ENCODE measurements around the gene OTOGL. TPM values are rescaled to one million over a fixed set of nuclear protein-coding genes. Genes with fewer than 3 reads are reported as not detected.

The OTOGL gene
- total and polyA plus RNA-seq, 2 donors from 2014 or later = 0.47 to 0.80 TPM

DNA sequence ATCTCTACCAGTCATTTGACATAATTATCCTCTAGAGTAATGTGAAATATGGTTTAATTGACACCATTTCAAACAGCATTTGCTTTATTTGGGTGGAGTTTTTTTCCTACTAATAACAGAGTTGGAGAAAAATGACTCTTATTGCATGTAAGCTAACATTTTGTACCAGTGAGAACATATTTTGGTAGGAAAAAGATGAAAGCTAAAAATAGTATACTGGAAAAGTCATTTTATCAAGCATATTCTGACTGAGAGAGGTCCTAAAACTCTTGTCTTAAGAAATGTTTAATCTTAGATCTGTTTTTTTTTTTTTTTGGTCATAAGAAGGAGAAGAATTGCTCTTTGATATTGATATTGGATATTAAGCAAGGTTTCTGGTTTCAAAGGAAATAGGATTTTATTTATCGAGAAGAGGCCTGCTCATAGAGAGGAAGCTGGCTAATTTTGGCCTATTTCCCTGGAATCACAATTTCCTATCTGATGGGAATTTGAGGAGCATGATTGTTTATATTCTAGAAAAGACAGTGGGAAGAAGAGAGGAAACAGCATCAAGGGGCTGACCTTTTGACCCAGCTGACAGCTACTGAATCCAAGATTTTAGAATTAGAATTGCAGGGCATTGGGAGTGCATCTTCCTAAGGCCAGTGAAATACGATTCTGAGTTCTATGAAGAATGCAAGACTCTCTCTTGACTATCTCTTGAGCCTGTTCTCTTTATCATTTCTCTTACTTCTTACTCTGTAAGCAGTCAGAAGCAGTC is 19.4 kb downstream of the OTOGL start:
- Histone ChIP-seq H3K4me3 (ENCODE audit: low read length in 3 of 3) (no peak overlapping the region), H3K27ac (ENCODE audit: low read depth in 2 of 2, low read length in 2 of 2) (no peak overlapping the region), H3K9me3 (ENCODE audit: control insufficient read depth in 2 of 3, insufficient read depth in 1 of 3, low read length in 3 of 3) (peaks cover 0 to 3% (median 0%) of the 10 kb centered on the region in 3 donors), H3K27me3 (ENCODE audit: control insufficient read depth, insufficient read depth, low read length) (no peaks in the 10 kb centered on the region), H3K9ac (ENCODE audit: low read length in 3 of 3) (no peak overlapping the region), H3K36me3 (ENCODE audit: control insufficient read depth in 2 of 3, insufficient read depth in 3 of 3, low read length in 3 of 3) (no peaks in the 10 kb centered on the region), H3K4me1 (ENCODE audit: control insufficient read depth in 2 of 3, insufficient read depth in 2 of 3, low read depth in 1 of 3, low read length in 3 of 3) (no peaks in the 10 kb centered on the region)
- TF ChIP-seq, protein P1, sequence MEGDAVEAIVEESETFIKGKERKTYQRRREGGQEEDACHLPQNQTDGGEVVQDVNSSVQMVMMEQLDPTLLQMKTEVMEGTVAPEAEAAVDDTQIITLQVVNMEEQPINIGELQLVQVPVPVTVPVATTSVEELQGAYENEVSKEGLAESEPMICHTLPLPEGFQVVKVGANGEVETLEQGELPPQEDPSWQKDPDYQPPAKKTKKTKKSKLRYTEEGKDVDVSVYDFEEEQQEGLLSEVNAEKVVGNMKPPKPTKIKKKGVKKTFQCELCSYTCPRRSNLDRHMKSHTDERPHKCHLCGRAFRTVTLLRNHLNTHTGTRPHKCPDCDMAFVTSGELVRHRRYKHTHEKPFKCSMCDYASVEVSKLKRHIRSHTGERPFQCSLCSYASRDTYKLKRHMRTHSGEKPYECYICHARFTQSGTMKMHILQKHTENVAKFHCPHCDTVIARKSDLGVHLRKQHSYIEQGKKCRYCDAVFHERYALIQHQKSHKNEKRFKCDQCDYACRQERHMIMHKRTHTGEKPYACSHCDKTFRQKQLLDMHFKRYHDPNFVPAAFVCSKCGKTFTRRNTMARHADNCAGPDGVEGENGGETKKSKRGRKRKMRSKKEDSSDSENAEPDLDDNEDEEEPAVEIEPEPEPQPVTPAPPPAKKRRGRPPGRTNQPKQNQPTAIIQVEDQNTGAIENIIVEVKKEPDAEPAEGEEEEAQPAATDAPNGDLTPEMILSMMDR (IDR thresholded peaks at IDR 0.05; ENCODE audit: borderline replicate concordance, extremely low read depth, insufficient read depth) = no peak
- FAIRE-seq = no peak
- DNase-seq = peak in 1 of 5 donors; percentile 38
- intact Hi-C loops (cut with DNase I) = no loop called here

DNA sequence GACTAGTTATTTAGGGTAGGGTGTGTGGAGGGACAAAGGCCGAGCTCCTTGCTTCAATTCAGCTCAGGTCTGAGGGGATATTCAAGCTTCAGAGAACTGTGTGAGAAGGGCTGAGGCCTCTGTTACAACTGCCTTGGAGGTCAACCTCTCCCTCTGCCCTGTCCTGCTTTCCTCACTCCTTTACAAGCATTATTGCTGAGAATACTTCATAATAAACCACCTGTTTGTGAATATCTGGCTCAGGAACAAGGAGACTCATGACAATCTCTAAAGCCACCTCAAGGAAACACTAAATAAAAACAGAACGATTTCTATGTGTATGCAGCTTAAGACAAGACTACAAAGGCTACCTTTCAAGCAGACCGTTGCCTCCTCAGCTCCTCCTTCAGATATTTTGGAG is 21.7 kb downstream of the OTOGL start:
- no peak overlapping the region for H3K4me3 ChIP-seq (ENCODE audit: low read length in 3 of 3)
- intact Hi-C loops (cut with DNase I) = no loop called here
- FAIRE-seq (no peak), DNase-seq (no peak)
- TF ChIP-seq, protein P1 (IDR thresholded peaks at IDR 0.05; ENCODE audit: borderline replicate concordance, extremely low read depth, insufficient read depth) = no peak
- H3K27me3 ChIP-seq (ENCODE audit: control insufficient read depth, insufficient read depth, low read length) = no peaks in the 10 kb centered on the region
- H3K36me3 ChIP-seq (ENCODE audit: control insufficient read depth in 2 of 3, insufficient read depth in 3 of 3, low read length in 3 of 3) = no peaks in the 10 kb centered on the region
- no peak overlapping the region for H3K9ac ChIP-seq (ENCODE audit: low read length in 3 of 3)
- no peaks in the 10 kb centered on the region for H3K9me3 ChIP-seq (ENCODE audit: control insufficient read depth in 2 of 3, insufficient read depth in 1 of 3, low read length in 3 of 3)
- no peak overlapping the region for H3K27ac ChIP-seq (ENCODE audit: low read depth in 2 of 2, low read length in 2 of 2)
- H3K4me1 ChIP-seq (ENCODE audit: control insufficient read depth in 2 of 3, insufficient read depth in 2 of 3, low read depth in 1 of 3, low read length in 3 of 3) = no peaks in the 10 kb centered on the region

DNA sequence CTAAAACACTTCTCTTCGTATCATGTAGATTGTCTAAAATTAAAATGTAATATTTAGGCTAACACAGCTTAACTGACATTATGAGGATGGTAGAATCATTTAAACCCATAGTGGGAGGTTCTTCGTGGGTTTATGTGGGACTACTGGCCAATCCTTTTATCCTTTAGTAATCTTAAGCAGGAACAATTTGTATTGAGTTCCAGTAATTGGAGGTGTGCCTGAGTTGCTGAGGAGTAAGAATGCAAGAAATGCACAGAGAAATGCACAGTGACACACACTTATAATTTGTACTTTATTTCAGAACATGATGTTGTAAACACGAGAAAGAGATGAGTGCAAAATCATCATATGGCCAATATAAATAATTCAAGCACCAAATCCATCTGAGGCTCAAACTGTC is 22.3 kb downstream of the OTOGL start:
- intact Hi-C loops (cut with DNase I) = no loop called here
- FAIRE-seq = no peak

More for the DNA sequence above, 22.3 kb downstream of the OTOGL start:
- no peaks in the 10 kb centered on the region for H3K27me3 ChIP-seq (ENCODE audit: control insufficient read depth, insufficient read depth, low read length)
- H3K9ac ChIP-seq (ENCODE audit: low read length in 3 of 3) = no peak overlapping the region
- H3K36me3 ChIP-seq (ENCODE audit: control insufficient read depth in 2 of 3, insufficient read depth in 3 of 3, low read length in 3 of 3) = no peaks in the 10 kb centered on the region
- DNase-seq = no peak
- TF ChIP-seq, protein P1 (IDR thresholded peaks at IDR 0.05; ENCODE audit: borderline replicate concordance, extremely low read depth, insufficient read depth) = no peak
- H3K4me3 ChIP-seq (ENCODE audit: low read length in 3 of 3) = no peak overlapping the region
- no peaks in the 10 kb centered on the region for H3K9me3 ChIP-seq (ENCODE audit: control insufficient read depth in 2 of 3, insufficient read depth in 1 of 3, low read length in 3 of 3)
- H3K27ac ChIP-seq (ENCODE audit: low read depth in 2 of 2, low read length in 2 of 2) = no peak overlapping the region
- H3K4me1 ChIP-seq (ENCODE audit: control insufficient read depth in 2 of 3, insufficient read depth in 2 of 3, low read depth in 1 of 3, low read length in 3 of 3) = no peaks in the 10 kb centered on the region

All from kidney (tissue), 14 donors.